IPS-NIHi7 (cell line): Measurements from ENCODE around the gene SORBS2.
A peak's percentile ranks its signal among the peaks of the same experiment; 100 is the strongest.

ENCODE experiments used
- DNase-seq: peaks from one replicate; pipeline ENCODE4 v3.0.0; 2012; ENCODE audit warnings: mixed read lengths; ENCODE audit errors: extremely low spot score

SORBS2 gene

DNA sequence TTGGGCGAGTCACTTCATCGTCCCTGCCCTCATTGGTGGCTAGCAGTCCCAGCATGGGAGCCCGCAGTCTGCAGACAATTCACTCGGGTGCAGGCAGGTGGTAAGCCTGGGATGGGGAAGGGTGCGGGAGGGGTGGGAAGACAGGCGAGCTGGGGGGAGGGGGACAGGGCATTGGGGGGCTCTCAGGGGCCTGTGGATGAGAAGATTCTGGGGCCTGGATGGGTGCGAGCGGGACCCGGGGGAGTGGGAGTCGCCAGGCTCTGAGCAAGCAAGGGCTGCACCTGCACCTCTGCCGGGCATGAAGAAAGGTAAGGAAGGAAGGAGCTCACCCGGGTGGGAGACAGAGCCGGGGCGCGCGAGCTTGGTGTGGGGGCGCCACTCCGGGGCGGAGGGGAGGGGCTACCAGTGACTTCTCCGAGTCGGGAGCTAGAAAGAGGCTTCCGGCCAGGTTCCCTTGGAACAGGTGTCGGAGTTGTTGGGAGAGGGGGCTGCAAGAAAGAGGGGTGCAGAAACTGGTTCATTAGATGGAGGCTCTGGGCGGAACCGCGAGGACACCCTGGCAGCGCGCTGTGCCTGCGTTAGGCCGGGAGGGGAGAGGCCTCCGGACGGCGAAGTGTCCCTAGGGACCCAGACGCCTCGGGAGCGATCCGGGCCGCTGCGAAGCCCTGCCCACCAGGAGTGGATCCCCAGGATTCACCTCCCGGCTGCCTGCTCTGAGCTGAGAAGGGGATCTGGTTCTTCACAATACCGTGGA lies 173.3 kb downstream of the SORBS2 start:
- peak; percentile 33 for DNase-seq

DNA sequence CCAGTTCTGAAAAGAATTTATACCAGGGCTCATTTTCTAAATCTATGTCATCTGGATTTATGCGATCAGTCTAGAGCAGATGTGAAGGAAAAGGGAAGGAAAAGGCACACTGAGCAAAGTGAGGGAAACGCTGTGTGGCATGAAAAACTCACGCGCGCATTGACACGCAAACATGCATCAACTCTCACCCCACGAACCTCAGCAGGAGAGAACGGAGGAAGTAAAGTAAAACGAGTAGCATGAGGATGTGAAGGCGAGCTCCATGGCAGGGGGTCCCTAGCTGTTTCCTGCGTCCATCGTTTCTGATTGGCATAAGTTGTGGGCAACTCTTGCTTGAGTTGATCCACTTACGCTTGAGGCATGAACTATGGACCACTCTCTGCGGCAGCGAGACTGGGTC lies 173.9 kb downstream of the SORBS2 start:
- DNase-seq: no peak

DNA sequence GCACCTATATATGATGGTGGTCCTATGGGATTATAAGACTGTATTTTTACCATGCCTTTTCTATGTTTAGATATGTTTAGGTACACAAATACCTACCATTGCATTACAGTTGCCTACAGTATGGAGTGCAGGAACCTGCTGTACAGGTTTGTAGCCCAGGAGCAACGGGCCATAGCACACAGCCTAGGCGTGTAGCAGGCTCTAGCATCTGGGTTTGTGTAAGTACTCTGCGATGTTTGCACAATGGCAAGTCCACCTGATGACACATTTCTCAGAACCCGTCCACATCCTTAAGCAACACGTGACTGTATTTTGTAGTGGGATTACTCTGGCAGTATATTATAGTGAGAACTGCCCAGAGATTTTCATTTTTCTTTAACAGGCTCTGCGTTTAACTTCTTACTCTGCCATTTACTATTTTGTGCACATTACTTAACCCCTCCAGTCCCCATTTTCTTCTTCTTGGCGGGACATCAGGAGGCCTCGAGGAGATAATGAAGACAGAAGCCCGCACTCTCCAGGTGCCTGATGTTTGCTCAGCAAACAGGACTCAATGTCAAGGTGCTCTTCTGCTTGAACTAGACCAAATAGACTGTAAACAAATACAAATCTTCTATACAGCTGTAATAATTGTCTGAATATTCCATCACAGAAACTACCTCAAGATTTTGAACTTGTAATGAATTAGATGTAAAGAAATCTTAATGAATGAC lies 174.7 kb downstream of the SORBS2 start:
- DNase-seq: no peak

DNA sequence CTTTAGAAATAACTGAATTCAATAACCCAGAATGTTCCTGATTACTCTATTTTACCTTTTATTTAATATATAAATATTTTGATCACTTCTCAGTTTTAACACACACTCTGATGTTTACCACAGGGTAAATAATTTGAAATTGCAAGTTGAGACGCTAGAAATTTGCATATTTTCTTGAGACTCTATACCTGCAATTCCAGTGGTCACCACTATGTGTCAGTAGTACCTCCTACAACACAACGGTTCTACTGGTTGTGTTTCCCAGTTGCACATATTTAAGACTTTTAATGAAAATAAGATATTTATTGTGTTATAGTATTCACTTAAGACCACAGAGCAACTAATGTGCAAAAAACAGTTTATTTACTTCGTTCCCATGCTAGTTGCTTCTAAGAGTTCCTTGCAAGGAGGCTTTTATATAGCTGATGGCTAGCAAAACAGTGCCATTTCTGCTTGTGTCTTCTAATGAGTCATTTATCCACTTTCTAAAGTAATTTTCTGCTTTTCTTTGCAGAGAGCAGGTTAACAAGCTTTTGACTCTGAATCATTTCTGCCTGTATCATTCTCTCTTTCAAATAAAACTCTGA lies 177.8 kb downstream of the SORBS2 start:
- no peak for DNase-seq

DNA sequence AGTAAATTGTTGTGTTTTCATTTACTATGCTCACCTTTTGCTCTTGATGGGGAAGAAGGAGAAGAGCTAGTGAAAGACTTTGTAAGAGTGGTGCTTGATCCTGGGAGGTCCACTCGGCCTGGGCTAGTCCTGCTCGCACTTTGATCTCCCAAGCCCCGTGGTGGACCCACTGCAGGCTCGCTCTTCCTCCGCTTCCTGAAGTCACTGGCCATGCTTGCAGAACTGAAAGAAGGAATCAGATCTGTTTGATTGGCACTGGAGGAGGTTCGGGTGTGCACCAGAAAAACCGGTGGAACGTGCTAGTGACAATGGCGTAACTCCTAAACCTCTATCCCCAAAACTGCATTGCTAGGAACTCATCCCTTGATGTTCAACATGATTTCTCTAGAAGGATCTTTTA lies 185.2 kb downstream of the SORBS2 start:
- DNase-seq: no peak

DNA sequence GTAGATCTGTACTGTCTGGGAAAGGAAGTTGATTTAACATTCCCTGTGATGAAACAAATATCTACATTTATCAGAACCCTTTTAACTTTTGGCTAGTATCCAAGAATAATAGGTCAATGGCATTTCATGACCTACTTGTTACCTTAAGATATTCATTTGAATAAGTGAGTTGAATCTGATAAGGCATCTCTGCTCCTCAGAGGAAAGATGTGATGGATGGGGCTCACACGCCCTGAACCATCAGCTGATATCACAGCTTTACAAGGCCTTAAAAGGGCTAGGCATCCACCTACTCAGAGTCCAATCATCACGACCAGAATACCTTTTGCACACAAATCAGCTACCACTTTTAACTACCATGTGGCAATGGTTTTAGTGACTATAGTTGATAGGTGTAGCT lies 186.5 kb downstream of the SORBS2 start:
- DNase-seq: no peak

DNA sequence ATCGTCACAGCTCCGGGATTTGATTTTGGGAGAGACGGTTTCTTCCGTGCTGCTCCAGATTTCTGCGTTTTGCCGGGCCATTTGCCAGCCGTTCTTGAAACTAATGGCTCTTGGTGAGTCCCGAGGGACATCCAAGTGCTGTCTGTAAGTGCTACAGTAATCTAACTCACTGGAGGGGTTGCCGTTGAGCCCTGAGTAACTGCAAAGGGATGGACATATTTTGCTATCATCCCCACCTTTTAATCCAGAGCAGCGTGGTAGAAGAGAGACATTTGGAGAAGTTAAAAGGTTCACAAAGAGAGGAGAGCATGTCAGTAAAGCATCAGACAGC lies 187.8 kb downstream of the SORBS2 start:
- no peak for DNase-seq

DNA sequence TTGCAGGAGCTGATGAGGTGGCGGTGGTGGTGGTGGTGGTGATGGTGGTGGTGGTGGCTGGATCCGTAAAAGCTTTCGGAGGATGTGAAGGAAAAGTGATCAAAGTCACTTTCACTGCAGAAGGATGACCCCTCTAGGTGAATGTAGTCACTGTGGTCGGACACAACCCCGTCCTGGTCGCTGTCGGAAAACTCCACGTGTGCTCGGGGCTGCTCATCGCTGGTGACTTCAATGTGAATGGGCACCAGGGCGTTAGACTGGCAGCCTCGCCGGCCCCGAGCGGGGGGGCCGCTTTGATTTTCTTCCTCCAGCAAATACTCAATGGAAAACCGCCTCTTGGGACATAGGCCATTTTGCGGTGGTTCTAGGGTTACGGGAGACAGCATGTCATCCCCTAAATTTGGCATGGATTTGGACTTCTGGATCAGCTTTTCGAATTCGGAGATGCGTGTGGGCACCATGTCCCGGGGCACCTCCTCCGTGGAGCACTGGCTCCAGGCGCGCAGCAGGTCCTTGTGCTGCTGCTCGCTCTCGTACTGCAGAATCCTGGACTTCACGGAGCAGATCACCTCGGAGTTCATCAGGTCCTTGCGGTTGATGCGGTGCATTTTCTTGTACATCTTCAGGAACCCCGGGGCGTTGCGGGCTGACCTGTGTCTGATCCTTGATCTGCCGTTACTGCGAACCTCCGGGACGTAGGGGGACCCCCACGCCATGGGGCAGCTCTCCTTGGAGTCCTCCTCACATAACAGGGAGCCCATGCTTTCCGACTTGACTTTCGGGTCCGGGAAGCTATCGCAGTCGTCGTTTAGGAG lies 188.3 kb downstream of the SORBS2 start:
- no peak for DNase-seq

DNA sequence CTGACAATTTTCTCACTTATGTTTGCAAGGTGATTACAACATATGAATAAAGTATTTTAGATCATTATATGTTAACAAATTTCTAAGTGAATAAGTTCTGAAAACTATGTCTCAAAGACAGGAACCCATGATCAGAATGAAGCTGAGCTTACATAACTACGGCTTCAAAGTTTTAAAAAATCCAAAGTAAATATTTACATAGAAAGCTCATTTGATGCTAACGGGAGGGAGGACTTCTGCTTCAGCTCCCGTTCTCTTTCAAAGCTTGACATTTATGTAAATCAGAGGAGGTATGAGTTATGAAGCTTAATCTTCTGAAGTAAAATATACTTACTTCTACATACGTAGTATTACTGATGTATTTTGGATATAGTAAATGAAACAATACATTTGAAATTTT lies 203.8 kb downstream of the SORBS2 start:
- no peak for DNase-seq

DNA sequence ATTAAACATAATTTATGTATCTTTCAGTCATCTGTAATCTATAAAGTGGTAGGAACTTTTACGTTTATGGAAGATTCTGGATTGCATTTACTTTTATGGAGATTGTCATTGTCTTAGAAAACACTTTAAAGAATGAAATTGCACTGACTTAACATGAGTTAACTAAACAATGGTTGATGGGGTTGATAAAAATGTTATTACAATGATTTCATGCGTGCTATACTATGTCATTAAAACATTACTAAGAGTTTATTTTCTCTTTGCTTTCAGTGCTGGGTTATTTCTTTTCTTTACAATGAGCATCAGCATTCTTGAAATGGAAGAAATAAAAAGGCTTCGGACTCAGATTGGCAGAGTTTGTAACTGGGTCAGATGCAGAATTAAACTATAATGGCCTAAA lies 209.6 kb downstream of the SORBS2 start:
- DNase-seq: no peak

DNA sequence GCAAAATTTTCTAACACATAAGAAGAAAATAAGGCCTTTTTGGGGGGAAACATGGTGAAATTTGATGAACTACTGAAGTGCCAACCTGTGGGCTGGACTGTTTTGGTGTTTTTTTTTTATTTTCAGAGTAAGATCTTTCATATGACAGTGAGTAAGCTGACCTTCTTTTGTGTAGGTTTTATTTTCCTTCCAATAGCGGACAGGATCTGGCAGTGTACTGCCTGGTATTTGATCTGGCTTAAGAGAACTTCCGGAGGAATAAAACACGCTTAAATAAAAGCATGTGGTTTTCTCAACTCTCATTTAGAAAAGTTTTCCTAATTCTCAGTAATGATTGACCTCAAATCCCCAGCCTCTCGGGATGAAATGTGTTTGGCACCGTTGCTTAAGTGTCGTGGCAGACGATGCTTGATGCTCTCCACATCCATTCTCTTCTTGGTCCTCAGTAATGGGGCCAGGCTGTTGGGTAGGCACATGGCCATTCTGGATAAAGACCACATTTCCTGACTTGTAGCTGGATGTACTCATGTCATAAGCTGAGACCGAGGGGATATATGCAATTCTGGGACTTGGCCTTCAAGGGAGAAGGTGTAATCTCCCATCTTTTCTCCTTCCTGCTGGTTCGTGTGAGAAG lies 211.1 kb downstream of the SORBS2 start:
- DNase-seq: no peak

DNA sequence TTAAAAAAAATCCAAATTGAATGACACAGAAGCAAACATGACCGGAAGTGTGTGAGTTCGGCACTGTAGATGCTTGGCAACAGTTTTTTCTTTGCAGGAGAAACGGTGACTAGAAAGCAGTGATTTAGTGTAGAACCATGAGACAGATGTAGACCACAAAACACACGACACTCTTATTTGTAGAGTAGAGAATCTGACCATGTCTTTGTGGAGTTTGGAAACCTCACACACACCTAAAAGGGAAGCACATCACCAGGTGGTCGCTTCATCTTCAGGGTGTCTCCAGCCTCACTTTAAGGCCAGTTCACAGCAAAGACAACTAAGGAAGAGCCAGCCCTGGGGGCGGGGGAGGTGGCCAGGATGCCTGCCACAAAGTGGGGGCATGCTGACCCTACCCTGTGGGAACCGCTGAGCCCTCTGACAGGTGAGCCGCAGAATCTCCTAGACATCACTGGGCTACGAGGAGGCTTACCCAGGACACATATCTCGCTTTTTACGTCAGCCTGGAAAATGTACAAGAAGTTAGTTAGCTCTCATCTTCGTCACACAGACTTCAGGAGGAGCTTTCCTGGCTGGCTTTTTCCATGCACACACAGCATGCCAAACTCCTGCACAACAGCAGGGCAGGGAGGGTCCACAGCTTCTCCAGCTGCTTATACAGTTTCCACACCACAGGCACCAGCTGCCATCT lies 212.3 kb downstream of the SORBS2 start:
- no peak for DNase-seq

DNA sequence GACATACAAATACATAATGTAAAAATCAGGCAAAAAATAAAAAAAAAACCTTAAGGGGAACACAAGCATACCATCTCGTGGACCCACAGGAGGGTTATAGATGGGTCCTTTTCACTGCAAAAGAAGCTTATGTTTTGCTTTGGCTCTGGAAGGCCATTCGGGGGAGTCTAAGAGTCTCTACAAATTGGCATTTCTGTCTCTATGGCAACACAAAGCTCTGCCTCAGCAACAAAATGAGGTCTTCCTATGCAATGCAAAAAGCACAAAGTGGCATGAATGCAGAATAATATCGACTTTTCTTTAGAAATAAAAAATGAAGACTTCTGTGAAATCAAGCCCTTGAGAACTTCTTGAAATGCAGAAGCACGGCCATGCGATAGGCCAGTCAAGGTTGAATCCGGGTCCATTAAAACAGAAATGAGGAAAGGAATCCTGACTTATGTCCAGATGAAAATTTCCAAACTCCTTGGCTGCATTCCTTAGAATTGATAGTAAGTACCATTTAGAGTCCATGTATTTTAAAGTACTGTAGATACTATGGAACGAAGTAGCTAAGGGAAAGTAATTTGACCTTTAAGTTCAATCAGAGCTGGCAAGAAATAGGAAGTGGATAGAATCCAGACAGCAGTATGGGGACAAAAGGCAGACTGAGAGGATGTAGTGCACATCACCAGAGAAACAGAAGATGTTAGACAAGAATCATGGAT lies 213.0 kb downstream of the SORBS2 start:
- DNase-seq: no peak

DNA sequence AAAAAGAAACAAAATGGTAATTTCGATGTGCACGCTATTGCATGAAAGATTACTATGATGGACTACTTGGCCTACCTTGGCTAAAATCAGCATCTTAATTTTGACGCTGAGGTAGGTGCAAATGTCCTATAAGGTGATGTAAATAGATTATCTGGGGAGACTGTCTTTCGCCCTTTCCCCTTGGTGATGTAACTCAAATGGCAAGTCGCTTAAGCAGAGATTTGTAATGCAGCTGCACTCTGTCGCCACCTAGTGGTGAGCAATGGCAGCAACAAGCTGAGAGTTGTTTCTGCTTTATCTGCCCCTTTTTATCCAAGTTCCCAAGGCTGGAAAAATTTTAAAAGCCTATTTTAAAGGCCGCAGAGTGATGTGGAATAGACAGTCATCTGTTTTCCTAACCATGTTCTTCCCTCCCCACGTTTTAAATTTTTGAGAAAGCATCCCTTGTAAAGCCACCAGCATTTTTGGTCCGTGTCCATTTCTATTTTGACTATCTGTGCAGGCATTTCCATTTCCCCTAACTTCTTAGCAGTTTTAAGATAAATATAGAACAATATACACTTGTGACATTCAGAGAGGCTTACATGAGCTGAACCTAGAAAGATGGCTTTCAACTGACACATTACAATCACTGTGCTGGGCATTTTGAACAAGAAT lies 214.3 kb downstream of the SORBS2 start:
- peak; percentile 79 for DNase-seq

DNA sequence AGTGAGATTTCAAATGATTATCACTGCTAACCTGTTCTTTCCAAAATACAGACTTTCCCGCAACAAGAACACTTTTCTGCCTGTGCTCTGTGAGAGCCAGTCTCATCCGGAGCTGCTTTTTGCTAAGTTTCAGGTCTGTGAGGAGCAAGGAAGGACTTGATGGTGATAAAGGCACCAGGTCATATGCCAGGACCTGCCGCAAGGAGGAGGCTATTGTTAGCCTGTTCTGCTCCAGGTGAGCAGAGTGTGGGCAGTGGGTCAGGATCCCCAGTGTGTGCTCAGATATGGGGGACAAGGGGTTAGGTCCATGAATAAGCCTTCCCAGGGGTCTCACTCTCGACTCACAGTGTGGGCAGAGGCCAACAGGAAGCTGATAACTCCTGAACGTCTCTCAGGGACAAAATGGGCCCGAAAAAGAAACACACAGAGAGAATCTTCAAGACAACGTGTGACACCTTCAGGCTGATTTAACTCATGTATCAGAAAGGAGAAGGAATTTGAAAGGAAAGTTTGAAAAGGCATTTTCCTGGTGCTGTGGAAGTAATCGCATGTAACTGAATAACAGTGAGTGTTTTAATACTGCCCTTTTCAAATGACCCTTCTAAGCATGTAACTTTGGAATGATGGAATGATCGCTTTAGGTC lies 219.0 kb downstream of the SORBS2 start:
- DNase-seq: no peak

DNA sequence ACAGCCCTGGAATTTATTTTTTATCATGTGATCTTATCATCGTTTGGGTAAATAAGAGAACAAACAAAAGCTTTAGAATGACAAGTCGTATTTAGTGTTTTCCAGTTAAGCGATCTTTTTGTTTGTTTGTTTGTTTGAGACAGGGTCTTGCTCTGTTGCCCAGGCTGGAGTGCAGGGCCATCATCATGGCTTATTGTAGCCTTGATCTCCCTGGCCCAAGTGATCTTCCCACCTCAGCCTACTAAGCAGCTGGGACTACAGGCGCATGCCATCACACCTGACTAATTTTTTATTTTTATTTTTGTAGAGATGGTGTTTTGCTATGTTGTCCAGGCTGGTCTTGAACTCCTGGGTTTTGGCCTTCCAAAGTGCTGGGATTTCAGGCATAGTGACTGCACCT lies 219.6 kb downstream of the SORBS2 start:
- DNase-seq: no peak

DNA sequence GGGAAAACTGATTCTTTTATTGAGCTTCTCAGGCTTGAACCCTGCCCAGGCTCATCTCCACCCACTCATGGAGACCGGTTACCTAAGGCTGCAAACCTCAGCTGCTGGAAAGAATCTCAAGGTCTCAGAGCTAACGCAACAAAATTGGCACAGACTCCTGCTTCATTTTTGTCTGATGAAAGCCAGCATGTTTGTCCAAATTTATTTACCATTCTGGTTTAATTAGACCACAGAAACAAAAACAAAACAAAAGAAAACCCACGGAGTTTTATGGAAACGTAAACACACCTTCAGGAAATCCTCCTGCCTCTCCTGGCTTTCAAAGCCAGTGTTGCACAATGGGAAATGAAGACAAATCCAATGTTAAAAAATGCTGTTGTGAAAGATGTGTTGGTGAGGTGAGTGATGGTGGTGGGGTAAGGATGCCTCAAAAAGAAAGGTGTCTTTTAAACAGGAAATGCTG lies 220.3 kb downstream of the SORBS2 start:
- DNase-seq: no peak

DNA sequence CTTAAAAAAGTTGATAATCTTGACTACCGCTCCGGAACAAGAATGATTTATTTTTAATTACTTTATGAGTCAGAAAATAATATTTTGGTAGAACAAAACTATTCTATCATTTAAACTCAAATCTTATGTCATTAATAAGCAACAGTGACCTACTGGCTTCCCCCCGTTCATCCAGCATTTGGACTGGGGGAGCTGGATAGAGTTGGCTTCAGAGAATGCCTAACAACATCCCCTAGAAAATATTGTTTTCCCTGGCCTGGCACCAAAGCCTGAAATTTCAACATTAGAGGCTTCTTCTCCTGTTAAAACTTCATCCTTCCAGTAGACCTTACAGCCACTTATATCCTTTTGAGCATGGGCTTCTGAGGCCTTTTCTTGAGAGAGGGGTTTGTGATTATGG lies 221.0 kb downstream of the SORBS2 start:
- DNase-seq: no peak

DNA sequence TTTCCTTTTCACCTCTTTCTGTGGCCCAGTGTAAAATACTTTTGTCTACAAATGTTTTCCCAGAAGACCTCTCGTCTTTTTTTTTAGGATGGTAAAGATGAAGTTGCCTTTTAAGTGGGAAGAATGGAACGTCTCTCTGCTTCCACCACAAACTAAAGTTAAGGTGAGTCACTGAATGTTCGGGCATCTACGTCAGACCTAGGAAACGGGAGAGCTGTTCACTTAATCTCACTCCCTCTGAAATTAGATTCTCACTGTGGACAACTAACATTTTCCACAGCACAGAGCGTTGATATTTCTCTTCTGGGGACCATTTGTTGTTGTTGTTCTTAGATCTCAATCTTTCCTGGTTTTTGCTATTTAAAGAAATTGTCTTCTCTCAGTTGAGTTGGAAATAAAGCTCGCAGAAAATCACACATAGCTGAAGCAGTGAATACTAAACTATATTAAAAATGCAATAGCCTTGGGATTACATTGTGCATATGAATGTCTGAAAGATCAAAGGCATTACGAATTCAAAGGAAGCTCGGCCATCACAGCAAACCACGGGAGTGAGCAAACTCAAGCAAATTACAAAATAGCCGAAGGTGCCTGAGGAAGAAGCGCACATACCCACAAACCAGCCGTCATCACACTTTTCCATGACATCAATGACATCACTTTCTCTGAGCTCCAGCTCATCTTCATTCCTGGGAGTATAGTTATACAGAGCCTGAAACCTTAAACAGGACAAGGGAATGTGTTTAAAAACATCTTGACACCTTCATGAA lies 222.7 kb downstream of the SORBS2 start:
- no peak for DNase-seq
